ENCODE data around the gene CALHM6. TPM values are rescaled to one million over a fixed set of nuclear protein-coding genes. Genes with fewer than 3 reads are reported as not detected.

Gene CALHM6
- total RNA-seq, 2 experiments from 2014 or later: 3.1 to 3.4 TPM

Other genes starting within 250 kb of the CALHM6 start
- 1 to 10 TPM; 7.8 to 8.0 TPM for gene TSPYL4, start 207.3 kb upstream of the CALHM6 start, total RNA-seq
- gene TSPYL1, start 181.4 kb upstream of the CALHM6 start, total RNA-seq: 10 to 100 TPM; 33.4 to 34.7 TPM
- 1 to 10 TPM; 2.1 to 3.2 TPM for gene DSE, start 90.4 kb upstream of the CALHM6 start, total RNA-seq
- gene CALHM5, start 50.3 kb downstream of the CALHM6 start, total RNA-seq: not detected
- gene TRAPPC3L, start 84.3 kb downstream of the CALHM6 start, total RNA-seq: not detected
- not detected for gene CALHM4, start 92.4 kb downstream of the CALHM6 start, total RNA-seq
- 10 to 100 TPM; 47.8 to 50.3 TPM for gene RWDD1, start 110.1 kb downstream of the CALHM6 start, total RNA-seq
- not detected for gene RSPH4A, start 155.1 kb downstream of the CALHM6 start, total RNA-seq
- 10 to 100 TPM; 27.2 to 30.7 TPM for gene ZUP1, start 207.4 kb downstream of the CALHM6 start, total RNA-seq
- gene KPNA5, start 219.8 kb downstream of the CALHM6 start, total RNA-seq: 1 to 10 TPM; 8.4 to 8.9 TPM

All from activated naive CD4-positive, alpha-beta T cell treated with anti-CD3 and anti-CD28 coated beads for 36 hours (primary cell).